ENCODE results near the gene MAP1LC3B2.
"Not testable (repeated sequence)": the region's sequence is repeated elsewhere in the genome, so short reads cannot be mapped to it uniquely, and the experiment has no call there.

The MAP1LC3B2 gene

GRCh38 chr12:116561181-116561821 lies 2.1 kb downstream of the MAP1LC3B2 start:
- DNase-seq: no peak

- DNase-seq: no peak
Observed at GRCh38 chr12:116562090-116562489, 2.9 kb downstream of the MAP1LC3B2 start.

GRCh38 chr12:116563262-116563661 lies 4.1 kb downstream of the MAP1LC3B2 start:
- DNase-seq: no peak

GRCh38 chr12:116564080-116564479 lies 4.9 kb downstream of the MAP1LC3B2 start:
- DNase-seq: no peak

- DNase-seq: not testable (repeated sequence)
Observed at GRCh38 chr12:116565221-116565620, 6.0 kb downstream of the MAP1LC3B2 start.

GRCh38 chr12:116565963-116566362 lies 6.8 kb downstream of the MAP1LC3B2 start:
- DNase-seq: no peak

GRCh38 chr12:116568203-116568602 lies 9.0 kb downstream of the MAP1LC3B2 start:
- no peak for DNase-seq

GRCh38 chr12:116571089-116571488 lies 11.9 kb downstream of the MAP1LC3B2 start:
- DNase-seq: no peak

GRCh38 chr12:116573776-116574175 lies 14.6 kb downstream of the MAP1LC3B2 start:
- no peak for DNase-seq

GRCh38 chr12:116575754-116576153 lies 16.6 kb downstream of the MAP1LC3B2 start:
- not testable (repeated sequence) for DNase-seq

- DNase-seq: no peak
Observed at GRCh38 chr12:116577154-116577561, 18.0 kb downstream of the MAP1LC3B2 start.

GRCh38 chr12:116578051-116578450 lies 18.9 kb downstream of the MAP1LC3B2 start:
- no peak for DNase-seq

- no peak for DNase-seq
Observed at GRCh38 chr12:116582610-116583009, 23.4 kb downstream of the MAP1LC3B2 start.

- no peak for DNase-seq
Observed at GRCh38 chr12:116583129-116583694, 24.0 kb downstream of the MAP1LC3B2 start.

- no peak for DNase-seq
Observed at GRCh38 chr12:116587270-116587669, 28.1 kb downstream of the MAP1LC3B2 start.

- no peak for DNase-seq
Observed at GRCh38 chr12:116588390-116589028, 29.3 kb downstream of the MAP1LC3B2 start.

- no peak for DNase-seq
Observed at GRCh38 chr12:116589581-116589980, 30.4 kb downstream of the MAP1LC3B2 start.

GRCh38 chr12:116590561-116590960 lies 31.4 kb downstream of the MAP1LC3B2 start:
- DNase-seq: no peak

- DNase-seq: no peak
Observed at GRCh38 chr12:116591855-116592637, 32.9 kb downstream of the MAP1LC3B2 start.

GRCh38 chr12:116592731-116593130 lies 33.5 kb downstream of the MAP1LC3B2 start:
- no peak for DNase-seq

GRCh38 chr12:116594325-116595038 lies 35.3 kb downstream of the MAP1LC3B2 start:
- peak; percentile 22 to 34 for DNase-seq

- DNase-seq: no peak
Observed at GRCh38 chr12:116595186-116595585, 36.0 kb downstream of the MAP1LC3B2 start.

GRCh38 chr12:116595672-116596071 lies 36.5 kb downstream of the MAP1LC3B2 start:
- DNase-seq: no peak
